ENCODE results near the gene TRAPPC11.

GRCh38 chr4:183760326-183760725, 101.2 kb downstream of the TRAPPC11 start:
- TF ChIP-seq CTCF (IDR thresholded peaks at IDR 0.05), result no peak
- TF ChIP-seq POLR2A (IDR thresholded peaks at IDR 0.05), result no peak
- TF ChIP-seq EP300 (IDR thresholded peaks at IDR 0.05), result no peak
- no peak for TF ChIP-seq POLR2AphosphoS5 (IDR thresholded peaks at IDR 0.05)

Data from stomach (tissue), 4 donors.